Activated CD8-positive, alpha-beta memory T cell treated with anti-CD3 and anti-CD28 coated beads for 1 hour (primary cell): Measurements from ENCODE around the gene PPP1CC.
"Not testable (repeated sequence)": the region's sequence is repeated elsewhere in the genome, so short reads cannot be mapped to it uniquely, and the experiment has no call there.

Experiments
- DNase-seq, 2 donors: peaks; one replicate each; pipeline ENCODE4 v3.0.0-alpha.2; 2020; ENCODE audit warnings: low read depth in 1 of 2; ENCODE audit errors: extremely low read depth in 1 of 2

Gene PPP1CC

DNA sequence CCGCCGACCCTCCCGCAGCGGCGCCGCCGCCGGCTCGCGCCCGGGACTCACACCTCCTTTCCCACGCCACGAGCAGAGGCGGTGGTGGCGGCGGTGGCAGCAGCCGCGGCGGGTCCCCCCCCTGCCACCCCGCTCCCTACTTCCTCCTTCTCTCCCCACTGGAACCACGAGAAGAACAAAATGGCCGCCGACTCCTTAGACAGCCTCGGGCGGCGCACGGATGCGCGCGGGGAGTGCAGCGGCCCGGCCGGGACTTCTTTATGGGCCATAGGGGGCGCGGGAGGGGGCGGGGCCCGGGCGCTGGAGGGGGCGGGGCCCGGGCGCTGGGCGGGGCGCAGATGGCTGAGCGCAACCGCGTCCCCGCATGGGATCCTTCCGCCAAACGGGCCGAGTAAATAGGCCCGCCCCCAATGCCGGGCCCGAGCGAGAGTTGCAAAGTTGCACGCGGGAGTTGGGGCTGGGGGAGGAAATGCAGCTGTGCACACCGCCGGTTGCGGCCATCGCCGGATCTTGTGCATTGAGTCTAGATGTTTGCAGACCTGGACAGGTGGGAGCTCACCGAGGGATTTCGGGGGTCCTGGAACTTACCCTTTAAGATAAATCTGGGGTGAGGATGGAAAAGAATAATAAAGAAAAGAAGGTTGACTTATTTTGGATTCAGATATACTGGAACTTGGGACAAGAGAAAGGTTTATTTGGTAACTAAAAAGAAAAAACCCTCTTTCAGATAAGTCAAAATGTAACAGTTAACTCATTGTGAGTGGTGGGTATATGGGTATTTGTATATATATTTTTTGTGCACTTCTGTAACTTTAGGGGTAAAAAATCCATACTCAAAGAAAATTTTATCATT, at the start of gene PPP1CC:
Gene PPP1CC (minus strand): TSS at position 174 of the 853 bp plus-strand sequence. CDS start 184 bp downstream, outside the sequence.
- peak; percentile 73 to 86 for DNase-seq

- no peak for DNase-seq
These were observed 48.9 kb upstream of the PPP1CC start for GRCh38 chr12:110791589-110791988.

- DNase-seq, result no peak
These were observed 47.6 kb upstream of the PPP1CC start for GRCh38 chr12:110790301-110790700.

GRCh38 chr12:110786012-110786411, 43.3 kb upstream of the PPP1CC start:
- no peak for DNase-seq

DNA sequence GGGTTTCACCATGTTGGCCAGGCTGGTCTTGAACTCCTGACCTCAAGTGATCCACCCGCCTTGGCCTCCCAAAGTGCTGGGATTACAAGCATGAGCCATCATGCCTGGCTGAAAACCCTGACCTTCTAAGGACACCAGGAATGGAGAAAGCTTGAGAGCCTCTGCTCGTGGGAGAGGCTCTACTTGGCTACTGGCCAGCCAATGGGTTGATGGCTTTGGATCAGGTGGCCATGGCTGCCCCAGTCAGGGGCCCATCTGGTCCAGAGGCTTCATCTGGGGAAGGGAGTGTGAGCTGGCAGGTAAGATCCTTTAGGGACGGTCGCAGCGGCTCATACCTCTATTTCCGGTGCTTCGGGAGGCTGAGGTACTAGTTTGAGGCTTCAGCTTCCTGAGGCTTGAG, 42.5 kb upstream of the PPP1CC start:
- DNase-seq, result no peak

GRCh38 chr12:110782922-110783321, 40.2 kb upstream of the PPP1CC start:
- no peak for DNase-seq

- DNase-seq, result no peak
These were observed 39.4 kb upstream of the PPP1CC start for GRCh38 chr12:110782094-110782493.

DNA sequence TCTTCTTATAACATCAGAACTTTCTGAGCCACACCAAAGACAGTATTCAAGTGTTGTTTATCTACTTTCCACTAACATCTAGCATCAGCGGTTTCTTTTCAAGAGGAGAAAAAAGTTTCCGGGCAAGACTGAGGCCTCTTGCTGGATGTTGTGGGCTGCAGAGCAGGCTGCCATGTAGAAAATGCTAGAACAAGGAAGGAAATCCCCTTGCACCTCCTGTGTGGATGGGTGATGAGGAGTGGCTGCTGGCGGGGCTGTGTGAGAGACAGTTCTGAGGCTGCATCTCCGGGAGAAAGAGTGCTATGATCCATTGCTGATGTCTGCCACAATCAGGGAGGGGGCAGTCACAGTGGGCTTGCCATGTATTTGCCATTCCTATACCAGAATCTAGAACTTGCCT, 37.8 kb upstream of the PPP1CC start:
- DNase-seq, result no peak

DNA sequence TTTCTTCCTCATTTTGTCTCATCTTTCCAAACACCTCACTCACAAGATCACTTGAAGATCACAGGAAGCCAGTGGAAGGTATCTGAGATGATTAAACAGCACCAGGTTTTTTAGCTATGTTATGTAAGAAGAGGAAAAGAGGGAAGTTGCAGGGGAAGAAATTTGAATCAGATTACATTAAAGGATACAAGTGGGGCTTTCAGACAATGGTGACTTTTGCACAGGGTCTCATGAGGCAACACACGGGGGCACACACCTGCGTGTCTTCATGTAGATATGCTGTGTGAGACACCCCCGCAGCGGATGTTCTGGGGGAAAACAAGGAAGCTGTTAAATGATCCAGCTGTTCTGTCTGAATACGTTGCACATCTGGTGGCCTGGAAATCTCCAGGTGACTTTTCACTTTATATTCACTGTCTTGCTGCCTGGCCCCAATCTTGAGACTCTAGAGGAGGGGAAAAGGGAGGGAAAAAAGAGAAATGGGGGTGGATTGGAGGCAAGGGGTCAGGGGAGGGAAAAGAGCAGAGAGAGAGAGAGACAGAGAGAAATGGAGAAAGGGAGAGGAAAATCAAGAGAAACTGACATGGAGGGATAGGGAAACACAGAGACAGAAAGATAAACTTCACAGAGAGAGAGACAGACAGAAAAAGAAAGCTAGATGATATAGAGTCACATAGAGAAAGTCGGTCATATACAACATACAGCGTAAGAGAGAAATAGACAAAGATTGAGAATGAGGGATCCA, 36.3 kb upstream of the PPP1CC start:
- DNase-seq, result no peak

GRCh38 chr12:110776410-110776809, 33.7 kb upstream of the PPP1CC start:
- DNase-seq, result no peak

- DNase-seq, result no peak
These were observed 33.3 kb upstream of the PPP1CC start for GRCh38 chr12:110775997-110776396.

- no peak for DNase-seq
These were observed 32.1 kb upstream of the PPP1CC start for GRCh38 chr12:110774824-110775223.

DNA sequence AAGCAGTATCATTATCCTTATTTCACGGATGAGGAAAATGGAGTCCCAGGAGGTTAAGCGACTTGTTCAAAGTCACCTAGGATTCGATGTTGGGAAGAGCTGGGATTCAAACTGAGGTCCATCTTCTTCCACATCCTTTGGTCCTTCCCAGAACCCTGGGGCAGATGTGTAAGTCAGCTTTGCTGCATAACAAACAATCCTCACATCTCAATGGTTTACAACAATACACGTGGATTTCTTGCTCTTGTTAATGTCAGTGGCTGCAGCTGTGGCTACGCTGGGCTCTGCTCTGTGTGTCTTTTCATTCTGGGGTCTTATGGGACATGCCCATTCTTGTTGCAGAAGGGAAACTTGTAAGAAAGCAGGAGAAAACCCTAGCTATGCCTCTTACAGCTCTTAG, 26.3 kb upstream of the PPP1CC start:
- DNase-seq, result no peak

- DNase-seq, result no peak
These were observed 25.2 kb upstream of the PPP1CC start for GRCh38 chr12:110767863-110768262.

- DNase-seq, result no peak
These were observed 23.8 kb upstream of the PPP1CC start for GRCh38 chr12:110766311-110767154.

GRCh38 chr12:110765572-110765971, 22.9 kb upstream of the PPP1CC start:
- not testable (repeated sequence) for DNase-seq

DNA sequence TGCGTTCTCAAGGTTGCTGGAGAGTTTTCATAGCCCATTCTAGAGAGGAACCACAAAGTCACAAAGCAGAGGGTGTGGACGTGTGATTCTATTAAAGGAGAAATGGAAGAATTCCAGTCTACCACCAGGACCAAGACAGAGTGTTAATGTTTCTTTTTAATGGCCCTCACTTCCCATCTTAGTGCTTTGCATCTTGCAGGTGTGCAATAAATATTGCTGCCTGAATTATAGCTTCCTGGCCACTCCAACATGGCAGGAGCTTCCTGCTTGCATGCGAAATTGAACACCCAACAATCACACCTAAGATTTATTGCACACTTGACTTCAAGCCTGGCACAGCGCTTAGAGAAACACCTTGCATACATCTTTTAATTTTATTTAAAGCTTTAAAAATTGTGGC, 22.4 kb upstream of the PPP1CC start:
- DNase-seq, result no peak

DNA sequence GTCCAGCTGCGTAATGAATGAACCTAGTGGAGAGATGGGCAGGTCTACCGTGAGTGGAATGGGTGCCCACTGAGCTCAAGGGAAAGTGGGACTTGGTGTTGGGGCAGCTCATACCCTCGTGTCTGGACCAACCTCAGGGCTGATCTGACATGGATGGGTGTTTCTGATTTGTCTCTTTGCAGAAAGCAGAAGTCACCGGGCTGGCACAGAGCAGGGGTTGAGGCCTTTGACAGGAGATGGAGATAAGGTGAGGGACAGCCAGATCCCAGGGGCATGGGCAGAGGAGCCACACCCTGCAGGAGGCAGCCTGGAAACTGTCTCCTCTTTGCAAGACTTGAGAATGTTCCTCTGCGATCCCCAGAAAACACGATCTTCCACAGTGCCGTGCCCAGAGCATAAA, 20.9 kb upstream of the PPP1CC start:
- no peak for DNase-seq

DNA sequence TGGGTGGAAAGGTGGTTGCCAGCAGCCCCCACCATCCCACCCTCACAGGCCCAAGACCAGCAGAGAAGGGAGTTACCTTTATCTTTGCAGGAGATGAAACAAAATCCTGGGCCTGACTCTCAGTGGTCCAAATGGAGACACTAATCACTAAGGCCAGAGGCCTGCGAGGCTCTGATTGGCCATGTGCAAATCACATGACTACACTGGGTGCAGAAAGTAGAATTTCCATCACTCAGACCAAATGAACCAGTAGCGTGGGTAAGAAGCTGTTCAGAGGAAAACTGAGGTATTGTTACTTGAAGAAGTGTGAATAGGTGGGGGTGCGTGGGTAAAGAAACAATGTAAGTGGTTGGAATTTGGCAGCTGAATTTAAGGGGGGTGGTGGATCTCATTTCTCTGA, 20.2 kb upstream of the PPP1CC start:
- no peak for DNase-seq

- DNase-seq, result no peak
These were observed 17.5 kb upstream of the PPP1CC start for GRCh38 chr12:110760204-110760609.

DNA sequence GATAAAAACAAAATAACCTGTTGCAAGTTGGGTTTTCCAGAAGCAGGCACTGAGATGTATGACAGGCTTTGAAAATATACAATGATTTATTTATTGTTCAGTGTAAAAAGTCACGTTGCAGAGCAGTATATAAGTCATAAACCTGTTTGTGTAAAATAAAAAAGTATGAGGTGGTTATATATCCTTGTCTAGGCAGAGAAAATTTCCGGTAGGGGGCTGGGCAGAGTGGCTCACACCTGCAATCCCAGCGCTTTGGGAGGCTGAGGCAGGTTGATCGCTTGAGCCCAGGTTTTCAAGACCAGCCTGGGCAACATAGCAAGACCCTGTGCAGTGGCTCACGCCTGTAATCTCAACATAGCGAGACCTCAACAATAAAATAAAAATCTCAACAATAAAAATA, 16.2 kb upstream of the PPP1CC start:
- DNase-seq, result no peak
